Loucy (cell line): Measurements from ENCODE around the gene DTX1.
"Not testable (repeated sequence)": the region's sequence is repeated elsewhere in the genome, so short reads cannot be mapped to it uniquely, and the experiment has no call there.

ENCODE experiments used
- CTCF ChIP-seq: fragments of 200-600 bp; sonication (generic); conservative IDR thresholded peaks from 2 replicates; pipeline ENCODE4 v1.5.1; 2014; ENCODE audit warnings: mild to moderate bottlenecking, antibody characterized with exemption, low read length
- EZH2phosphoT487 ChIP-seq: fragments of 200-600 bp; IDR thresholded peaks from 2 replicates; pipeline ENCODE4 v1.6.1; 2018; ENCODE audit warnings: antibody characterized with exemption, mild to moderate bottlenecking, moderate library complexity, borderline replicate concordance

GRCh38 chr12:113141716-113142115 is 85.2 kb downstream of the DTX1 start:
- TF ChIP-seq CTCF, EZH2phosphoT487: not testable (repeated sequence)
